Activated naive CD4-positive, alpha-beta T cell treated with anti-CD3 and anti-CD28 coated beads for 36 hours (primary cell): ENCODE data around the gene TEX29. TPM values are rescaled to one million over a fixed set of nuclear protein-coding genes. Genes with fewer than 3 reads are reported as not detected.

Experiments used
- CTCF ChIA-PET: fragments of 350-600 bp; sonication (Branson Sonifier 250); formaldehyde crosslinking; loops from one replicate; lab custom pipeline; 2021; ENCODE audit warnings: antibody characterized with exemption; lab: Charles Lee
- DNase-seq: peaks from one replicate; pipeline ENCODE4 v3.0.0-alpha.2; 2020
- H3K27ac Mint-ChIP-seq: one replicate; pipeline ENCODE4 v1.8.0; 2021; ENCODE audit warnings: mild to moderate bottlenecking, mixed read lengths
- H3K27me3 Mint-ChIP-seq: one replicate; pipeline ENCODE4 v1.8.0; 2021; ENCODE audit warnings: low read depth, mixed read lengths
- H3K36me3 Mint-ChIP-seq: one replicate; pipeline ENCODE4 v1.8.0; 2021; ENCODE audit warnings: low read depth, mixed read lengths
- H3K4me1 Mint-ChIP-seq: one replicate; pipeline ENCODE4 v1.8.0; 2021; ENCODE audit warnings: low read depth, mixed read lengths
- H3K4me3 Mint-ChIP-seq: one replicate; pipeline ENCODE4 v1.8.0; 2021; ENCODE audit warnings: mild to moderate bottlenecking, moderate library complexity, mixed read lengths
- H3K9me3 Mint-ChIP-seq: one replicate; pipeline ENCODE4 v1.8.0; 2021; ENCODE audit warnings: mixed read lengths
- intact Hi-C: fragments of 100-400 bp; cut with micrococcal nuclease; formaldehyde crosslinking; loops from one replicate; pipeline ENCODE4 v1.15.1; 2023
- total RNA-seq, 2 experiments: library from RNA; stranded (reverse); gene quantifications; one replicate each; pipeline ENCODE4 v1.2.3, GENCODE V29; 2021

The TEX29 gene
- total RNA-seq, 2 experiments from 2014 or later, result 0.57 to 0.81 TPM

DNA sequence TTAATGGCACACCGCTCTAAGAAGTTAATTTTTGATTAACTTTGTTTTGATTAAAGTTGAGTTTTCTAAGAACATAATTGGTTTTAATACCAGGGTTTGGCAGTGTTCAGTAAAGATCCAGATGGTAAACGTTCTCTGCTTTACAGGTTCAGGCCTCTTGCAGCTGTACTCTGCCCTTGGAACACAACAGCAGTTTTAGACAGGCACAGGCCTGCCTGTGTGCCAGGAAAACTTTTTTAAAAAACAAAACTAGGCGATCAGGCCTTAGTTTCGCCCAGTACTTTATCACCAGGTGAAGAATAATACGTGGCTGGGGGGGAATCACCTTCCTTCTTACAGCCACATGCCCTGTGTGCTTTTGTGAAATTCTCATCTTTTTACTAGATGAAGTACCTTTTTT, 38.0 kb upstream of the TEX29 start:
- Mint-ChIP-seq H3K27me3 (no peaks in the 10 kb centered on the region), H3K36me3 (peaks cover 45% of the 10 kb centered on the region), H3K27ac (no peak overlapping the region), H3K4me1 (no peaks in the 10 kb centered on the region), H3K4me3 (no peak overlapping the region), H3K9me3 (no peaks in the 10 kb centered on the region)
- intact Hi-C loops, result no loop called here
- CTCF ChIA-PET, result no interaction called here
- no peak for DNase-seq

DNA sequence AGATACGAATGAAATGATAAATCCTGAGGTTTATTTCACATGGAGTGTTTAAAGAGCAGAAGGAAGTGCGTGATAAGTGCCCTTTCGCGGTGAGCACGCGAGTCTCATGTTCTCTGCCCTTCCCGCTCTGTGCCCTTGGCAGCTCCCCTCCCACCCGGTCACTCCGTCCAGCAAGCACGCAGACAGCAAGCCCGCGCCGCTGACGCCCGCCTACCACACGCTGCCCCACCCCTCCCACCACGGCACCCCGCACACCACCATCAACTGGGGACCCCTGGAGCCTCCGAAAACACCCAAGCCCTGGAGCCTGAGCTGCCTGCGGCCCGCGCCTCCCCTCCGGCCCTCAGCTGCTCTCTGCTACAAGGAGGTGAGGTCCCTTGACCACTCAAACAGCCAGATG, 37.4 kb upstream of the TEX29 start:
- intact Hi-C loops, result no loop called here
- no peak for DNase-seq
- no peak overlapping the region for H3K27ac Mint-ChIP-seq
- no peaks in the 10 kb centered on the region for H3K4me1 Mint-ChIP-seq
- H3K4me3 Mint-ChIP-seq, result no peak overlapping the region
- CTCF ChIA-PET, result no interaction called here
- peaks cover 45% of the 10 kb centered on the region for H3K36me3 Mint-ChIP-seq
- no peaks in the 10 kb centered on the region for H3K27me3 Mint-ChIP-seq
- no peaks in the 10 kb centered on the region for H3K9me3 Mint-ChIP-seq

DNA sequence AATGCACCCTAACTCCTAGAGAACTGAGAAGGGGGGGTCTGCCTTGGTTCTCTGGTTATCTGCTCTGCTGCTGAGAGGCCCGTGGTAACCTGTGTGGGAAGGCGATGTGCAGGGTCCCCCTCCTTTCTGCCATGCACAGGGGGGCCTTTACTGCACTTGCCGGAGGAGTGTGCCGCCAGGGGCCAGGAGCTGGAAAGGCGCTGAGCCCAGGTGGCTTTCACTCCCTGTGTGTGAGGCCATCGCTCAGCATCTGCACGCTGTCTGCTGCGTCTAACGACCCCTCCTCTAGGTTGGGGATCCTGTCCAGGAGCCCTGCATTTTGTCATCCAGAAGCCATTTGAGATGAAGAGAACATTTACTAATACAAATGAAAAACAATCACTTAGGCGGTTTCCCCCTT, 37.0 kb upstream of the TEX29 start:
- intact Hi-C loops, result no loop called here
- peaks cover 45% of the 10 kb centered on the region for H3K36me3 Mint-ChIP-seq
- no peak for DNase-seq
- H3K27ac Mint-ChIP-seq, result no peak overlapping the region
- no peak overlapping the region for H3K4me3 Mint-ChIP-seq
- H3K9me3 Mint-ChIP-seq, result no peaks in the 10 kb centered on the region
- H3K27me3 Mint-ChIP-seq, result no peaks in the 10 kb centered on the region
- no peaks in the 10 kb centered on the region for H3K4me1 Mint-ChIP-seq
- CTCF ChIA-PET, result no interaction called here

DNA sequence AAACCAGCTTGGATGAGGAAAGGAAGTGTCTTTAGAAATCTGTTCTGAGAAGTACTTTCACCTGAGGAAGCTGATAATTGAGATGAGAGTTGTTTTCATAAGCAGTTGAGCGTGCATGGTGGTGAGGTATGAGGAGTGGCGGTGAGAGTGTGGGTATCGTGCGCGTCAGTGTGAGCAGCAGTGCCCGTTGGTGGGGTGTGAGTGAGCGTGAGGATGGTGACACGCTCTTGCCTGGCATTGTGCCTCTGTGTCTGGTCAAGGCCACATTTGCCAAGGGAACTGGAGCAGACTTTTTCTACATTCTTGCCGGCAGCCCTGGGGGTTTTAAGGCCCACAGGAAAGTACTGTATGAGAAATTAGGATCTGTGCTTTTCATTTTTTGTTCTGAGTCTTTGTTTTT, 36.5 kb upstream of the TEX29 start:
- CTCF ChIA-PET, result no interaction called here
- intact Hi-C loops, result no loop called here
- Mint-ChIP-seq H3K4me1 (no peaks in the 10 kb centered on the region), H3K27ac (no peak overlapping the region), H3K36me3 (peaks cover 42% of the 10 kb centered on the region), H3K9me3 (no peaks in the 10 kb centered on the region), H3K4me3 (no peak overlapping the region), H3K27me3 (no peaks in the 10 kb centered on the region)
- DNase-seq, result no peak

DNA sequence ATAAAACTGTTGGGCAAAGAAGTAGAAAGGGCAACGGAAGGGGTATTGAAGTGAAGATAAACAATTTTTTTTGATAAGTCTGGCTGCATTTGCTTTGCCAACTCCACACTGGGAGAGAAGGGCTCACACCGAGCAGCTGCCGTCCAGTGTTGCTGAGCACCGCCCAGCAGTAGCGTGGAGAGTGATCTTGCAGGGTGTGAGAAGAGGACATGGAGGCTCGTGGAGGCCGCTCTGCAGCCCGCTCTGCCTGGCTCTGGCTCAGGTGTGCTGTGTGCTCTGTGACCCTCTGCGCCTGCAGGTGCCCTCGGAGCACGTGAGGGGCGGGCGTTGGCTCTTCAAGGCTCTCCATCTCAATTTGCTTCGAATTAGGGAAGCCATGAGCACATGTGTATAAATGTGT, 35.9 kb upstream of the TEX29 start:
- Mint-ChIP-seq H3K9me3 (no peaks in the 10 kb centered on the region), H3K27me3 (no peaks in the 10 kb centered on the region), H3K36me3 (peaks cover 46% of the 10 kb centered on the region), H3K27ac (no peak overlapping the region), H3K4me1 (no peaks in the 10 kb centered on the region), H3K4me3 (no peak overlapping the region)
- no peak for DNase-seq
- CTCF ChIA-PET, result no interaction called here
- intact Hi-C loops, result no loop called here

DNA sequence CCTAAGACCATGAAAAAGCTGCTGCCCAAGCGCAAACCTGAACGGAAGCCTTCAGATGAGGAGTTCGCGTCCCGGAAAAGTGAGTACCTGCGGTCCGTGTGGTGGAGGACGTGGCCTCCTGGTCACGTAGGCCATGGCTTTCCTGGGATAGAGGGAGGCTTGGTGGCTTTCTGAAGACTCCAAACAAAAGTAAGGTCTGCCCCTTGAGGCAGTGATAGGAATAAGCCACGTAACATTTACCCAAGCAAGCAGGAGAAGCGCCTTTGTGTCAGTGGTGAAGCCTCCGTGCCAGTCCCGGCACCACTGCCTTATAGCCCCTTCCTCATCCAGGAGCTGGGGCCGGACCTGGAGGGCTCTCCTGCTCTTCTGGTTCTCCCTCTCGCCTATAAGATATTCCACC, 34.3 kb upstream of the TEX29 start:
- Mint-ChIP-seq H3K36me3 (peaks cover 44% of the 10 kb centered on the region), H3K27ac (no peak overlapping the region), H3K9me3 (no peaks in the 10 kb centered on the region), H3K4me1 (no peaks in the 10 kb centered on the region), H3K4me3 (no peak overlapping the region), H3K27me3 (no peaks in the 10 kb centered on the region)
- CTCF ChIA-PET, result interaction anchor here (0.6 kb wide), 2 partner anchors 154 to 219 kb away, joined by 3 to 4 read pairs; no protein-coding TSS in a partner anchor
- no peak for DNase-seq
- intact Hi-C loops, result no loop called here

DNA sequence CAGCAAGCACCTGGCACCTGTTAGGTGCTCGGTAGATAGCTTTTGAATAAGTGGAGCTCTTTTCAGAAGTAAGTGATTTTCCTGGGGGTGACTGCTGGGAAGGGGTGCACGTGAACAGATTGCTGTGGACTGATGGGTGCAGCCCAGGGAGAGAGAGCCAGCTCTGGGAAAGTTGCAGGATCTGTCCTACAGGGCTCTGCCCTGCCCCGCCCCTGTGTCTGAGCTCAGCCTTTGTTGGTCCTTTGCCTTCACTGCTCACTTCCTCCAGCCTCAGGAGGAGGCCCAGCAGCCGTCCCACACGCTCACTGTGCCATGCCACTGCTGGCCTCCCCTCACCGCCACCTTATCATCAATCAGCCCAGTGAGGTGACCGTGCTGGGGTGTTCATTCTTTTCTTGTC, 33.7 kb upstream of the TEX29 start:
- Mint-ChIP-seq H3K4me3 (no peak overlapping the region), H3K36me3 (peaks cover 40% of the 10 kb centered on the region), H3K27me3 (no peaks in the 10 kb centered on the region), H3K4me1 (no peaks in the 10 kb centered on the region), H3K9me3 (no peaks in the 10 kb centered on the region), H3K27ac (no peak overlapping the region)
- intact Hi-C loops, result no loop called here
- CTCF ChIA-PET, result no interaction called here
- DNase-seq, result no peak

DNA sequence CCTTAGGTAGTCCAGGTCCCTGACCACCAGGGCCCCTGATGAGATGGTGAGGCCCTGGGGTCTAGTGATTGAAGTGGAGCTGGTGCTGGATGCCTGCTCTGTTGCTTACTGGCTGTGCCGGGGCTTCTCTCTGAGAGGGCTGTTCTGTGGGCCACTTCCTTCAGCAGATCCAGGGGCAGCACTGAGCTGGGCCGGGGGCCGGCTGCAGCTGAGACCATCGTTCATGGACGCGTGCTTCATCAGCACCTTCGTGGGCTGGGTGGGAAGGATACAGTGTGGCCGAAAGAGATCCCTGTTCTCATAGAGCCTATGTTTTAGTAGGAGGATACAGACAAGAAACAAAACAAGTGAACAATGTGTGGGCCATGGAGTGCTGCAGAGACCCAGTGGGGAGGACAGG, 33.2 kb upstream of the TEX29 start:
- peaks cover 44% of the 10 kb centered on the region for H3K36me3 Mint-ChIP-seq
- no peaks in the 10 kb centered on the region for H3K9me3 Mint-ChIP-seq
- intact Hi-C loops, result no loop called here
- CTCF ChIA-PET, result no interaction called here
- DNase-seq, result no peak
- H3K4me1 Mint-ChIP-seq, result no peaks in the 10 kb centered on the region
- H3K4me3 Mint-ChIP-seq, result no peak overlapping the region
- no peak overlapping the region for H3K27ac Mint-ChIP-seq
- no peaks in the 10 kb centered on the region for H3K27me3 Mint-ChIP-seq

DNA sequence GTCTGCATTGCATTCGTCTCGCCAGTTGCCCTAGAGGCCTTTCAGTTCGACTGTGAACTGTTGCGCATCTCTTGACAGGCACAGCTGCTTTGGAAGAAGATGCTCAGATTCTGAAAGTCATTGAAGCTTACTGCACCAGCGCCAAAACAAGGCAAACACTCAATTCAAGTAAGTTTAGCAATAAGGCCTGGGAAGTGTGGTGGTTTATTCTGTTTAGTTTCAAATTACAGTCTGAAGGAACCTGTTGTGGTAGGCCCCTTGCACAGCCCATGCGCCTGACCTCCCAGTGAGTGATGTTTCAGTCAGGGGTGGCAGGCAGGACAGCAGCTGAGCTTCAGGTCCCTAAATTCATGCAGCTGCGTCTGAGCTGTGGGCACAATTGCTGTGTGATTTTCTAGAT, 32.2 kb upstream of the TEX29 start:
- CTCF ChIA-PET, result no interaction called here
- Mint-ChIP-seq H3K27ac (no peak overlapping the region), H3K4me1 (no peaks in the 10 kb centered on the region), H3K36me3 (peaks cover 44% of the 10 kb centered on the region), H3K9me3 (no peaks in the 10 kb centered on the region), H3K4me3 (no peak overlapping the region), H3K27me3 (no peaks in the 10 kb centered on the region)
- DNase-seq, result no peak
- intact Hi-C loops, result no loop called here

DNA sequence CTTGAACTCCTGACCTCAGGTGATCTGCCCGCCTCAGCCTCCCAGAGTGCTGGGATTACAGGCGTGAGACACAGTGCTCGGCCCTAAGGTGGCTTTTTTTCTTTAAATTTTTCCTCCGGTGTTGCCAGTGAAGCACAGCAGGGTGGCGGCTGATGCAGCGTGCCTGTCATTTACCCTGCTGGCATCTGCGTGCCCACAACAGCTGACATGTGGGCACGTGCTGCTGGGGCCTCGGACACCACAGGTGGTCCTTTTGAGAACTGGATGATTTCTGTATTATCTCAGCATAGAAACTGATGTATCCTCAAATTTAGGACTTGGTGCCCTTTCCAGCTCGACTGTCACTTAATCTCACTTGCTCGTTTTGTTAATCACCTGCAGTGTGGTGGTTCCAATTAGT, 31.2 kb upstream of the TEX29 start:
- Mint-ChIP-seq H3K27ac (no peak overlapping the region), H3K4me1 (no peaks in the 10 kb centered on the region), H3K4me3 (no peak overlapping the region), H3K27me3 (no peaks in the 10 kb centered on the region), H3K9me3 (no peaks in the 10 kb centered on the region), H3K36me3 (peaks cover 39% of the 10 kb centered on the region)
- CTCF ChIA-PET, result interaction anchor here (0.6 kb wide), 1 partner anchor 386 kb away, joined by 3 read pairs; no protein-coding TSS in a partner anchor
- DNase-seq, result no peak
- intact Hi-C loops, result no loop called here

DNA sequence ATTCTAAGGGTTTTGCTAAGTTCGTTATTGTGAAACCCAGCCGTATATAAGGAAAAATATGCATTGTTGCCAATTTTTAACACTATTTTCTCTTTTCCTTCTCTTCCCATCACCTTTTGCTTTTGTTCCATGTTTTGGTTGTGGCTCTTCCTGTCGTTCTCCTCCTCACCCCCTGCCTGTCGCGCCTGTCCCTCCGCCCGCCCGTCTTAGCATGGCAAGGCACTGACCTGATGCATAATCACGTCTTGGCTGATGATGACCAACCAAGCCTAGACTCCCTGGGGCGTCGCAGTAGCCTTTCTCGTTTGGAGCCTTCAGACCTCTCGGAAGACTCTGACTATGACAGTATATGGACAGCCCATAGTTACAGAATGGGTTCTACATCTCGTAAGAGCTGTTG, 28.5 kb upstream of the TEX29 start:
- Mint-ChIP-seq H3K36me3 (peaks cover 32% of the 10 kb centered on the region), H3K27ac (no peak overlapping the region), H3K4me1 (peaks cover 7% of the 10 kb centered on the region), H3K4me3 (no peak overlapping the region), H3K9me3 (no peaks in the 10 kb centered on the region), H3K27me3 (no peaks in the 10 kb centered on the region)
- DNase-seq, result no peak
- intact Hi-C loops, result no loop called here
- CTCF ChIA-PET, result no interaction called here

DNA sequence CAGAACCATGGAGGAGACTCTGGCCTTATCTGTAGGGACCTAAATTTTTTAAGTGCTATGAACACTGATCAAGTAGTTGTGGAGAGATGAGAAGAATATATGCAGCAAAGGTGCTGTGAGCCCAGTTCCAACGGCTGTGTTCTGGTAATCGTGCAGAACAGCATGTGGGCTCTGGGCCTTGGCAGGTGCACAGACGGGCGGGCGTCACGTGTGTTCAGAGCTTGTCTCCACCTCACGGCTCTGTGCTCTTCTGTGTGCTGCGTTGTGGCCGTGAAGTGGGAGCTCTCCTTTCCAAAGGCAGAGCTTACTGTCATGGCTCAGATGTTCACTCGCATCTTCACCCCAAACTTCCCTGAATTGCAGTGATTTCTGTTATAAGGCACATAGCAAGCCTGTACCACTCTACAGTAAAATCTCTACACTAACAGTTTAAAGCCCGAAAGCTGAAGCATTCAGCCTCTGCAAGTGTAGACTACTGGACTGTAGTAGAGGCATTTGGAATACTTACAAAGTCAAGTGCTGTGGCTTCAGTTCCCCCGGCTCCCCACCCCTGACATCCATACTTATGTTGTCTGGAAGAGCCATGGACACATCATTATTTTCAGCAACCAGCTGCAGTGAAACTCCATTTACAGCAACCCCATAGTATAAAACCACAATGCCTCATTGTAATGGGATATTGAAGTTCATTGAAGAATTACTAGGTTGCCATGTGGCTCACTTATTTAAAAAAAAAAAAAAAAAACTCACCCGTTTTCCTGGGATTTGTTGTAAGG, 27.5 kb upstream of the TEX29 start:
- DNase-seq, result no peak
- no peaks in the 10 kb centered on the region for H3K27me3 Mint-ChIP-seq
- H3K9me3 Mint-ChIP-seq, result no peaks in the 10 kb centered on the region
- H3K27ac Mint-ChIP-seq, result no peak overlapping the region
- intact Hi-C loops, result no loop called here
- CTCF ChIA-PET, result no interaction called here
- peaks cover 31% of the 10 kb centered on the region for H3K36me3 Mint-ChIP-seq
- H3K4me1 Mint-ChIP-seq, result peaks cover 7% of the 10 kb centered on the region
- no peak overlapping the region for H3K4me3 Mint-ChIP-seq

DNA sequence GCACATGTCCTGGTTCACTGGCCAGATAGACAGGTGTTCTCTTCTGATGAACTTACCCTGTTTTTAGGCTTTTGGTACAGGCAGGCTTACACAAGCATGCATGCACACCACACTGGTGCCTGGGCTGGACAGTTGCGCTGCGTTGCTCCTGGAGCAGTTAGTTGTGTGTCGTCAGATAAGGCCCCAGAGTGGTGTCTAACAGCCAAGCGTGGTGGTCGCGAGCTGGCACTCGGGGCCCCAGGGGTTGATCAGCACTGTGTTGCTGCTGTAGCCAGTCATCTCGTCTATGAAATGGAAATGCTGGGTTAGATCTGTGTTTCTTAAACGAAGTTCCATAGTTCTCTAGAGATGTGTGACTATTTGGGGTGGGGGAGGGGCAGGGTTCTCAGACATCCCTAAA, 24.6 kb upstream of the TEX29 start:
- Mint-ChIP-seq H3K9me3 (no peaks in the 10 kb centered on the region), H3K36me3 (peaks cover 32% of the 10 kb centered on the region), H3K4me1 (peaks cover 7% of the 10 kb centered on the region), H3K27me3 (no peaks in the 10 kb centered on the region), H3K4me3 (no peak overlapping the region), H3K27ac (no peak overlapping the region)
- intact Hi-C loops, result no loop called here
- no peak for DNase-seq
- CTCF ChIA-PET, result no interaction called here
